RPMI8226 (cell line): Measurements from ENCODE around the gene EFHC1.
"Not testable (repeated sequence)": the region's sequence is repeated elsewhere in the genome, so short reads cannot be mapped to it uniquely, and the experiment has no call there.

Source experiments
- DNase-seq: peaks from one replicate; pipeline ENCODE4 v3.0.0-alpha.2; 2015

EFHC1 gene

GRCh38 chr6:52454556-52454955 lies 34.4 kb downstream of the EFHC1 start:
- no peak for DNase-seq

GRCh38 chr6:52457096-52457495 lies 37.0 kb downstream of the EFHC1 start:
- no peak for DNase-seq

DNA sequence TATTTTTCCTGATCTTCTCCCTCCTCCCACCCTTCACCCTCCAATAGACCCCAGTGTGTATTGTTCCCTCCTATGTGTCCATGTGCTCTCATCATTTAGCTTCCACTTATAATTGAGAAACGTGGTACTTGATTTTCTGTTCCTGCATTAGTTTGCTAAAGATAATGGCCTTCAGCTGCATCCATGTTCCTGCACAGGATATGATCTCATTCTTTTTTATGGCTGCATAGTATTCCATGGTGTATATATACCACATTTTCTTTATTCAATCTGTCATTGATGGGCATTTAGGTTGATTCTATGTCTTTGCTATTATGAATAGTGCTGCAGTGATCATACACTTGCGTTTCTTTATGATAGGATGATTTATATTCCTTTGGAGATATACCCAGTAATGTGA lies 41.1 kb downstream of the EFHC1 start:
- DNase-seq = not testable (repeated sequence)

DNA sequence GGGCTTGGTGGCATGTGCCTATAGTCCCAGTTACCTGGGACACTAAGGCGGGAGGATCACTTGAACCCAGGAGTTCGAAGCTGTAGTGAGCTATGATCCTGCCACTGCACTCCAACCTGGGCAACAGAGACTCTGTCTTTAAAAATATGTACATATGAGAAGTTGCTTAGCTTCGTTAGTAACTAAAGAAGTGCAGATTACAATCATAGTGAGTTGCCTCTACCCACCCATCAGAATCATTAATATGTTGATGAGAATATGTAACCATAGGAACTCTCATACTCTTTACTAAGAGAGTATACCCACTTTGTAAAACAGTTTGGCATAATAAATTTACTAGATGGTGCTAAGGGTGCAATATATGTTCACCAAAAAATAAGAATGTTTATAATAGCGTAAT lies 54.0 kb downstream of the EFHC1 start:
- DNase-seq = no peak

- no peak for DNase-seq
These were observed 55.2 kb downstream of the EFHC1 start for GRCh38 chr6:52475307-52475706.

DNA sequence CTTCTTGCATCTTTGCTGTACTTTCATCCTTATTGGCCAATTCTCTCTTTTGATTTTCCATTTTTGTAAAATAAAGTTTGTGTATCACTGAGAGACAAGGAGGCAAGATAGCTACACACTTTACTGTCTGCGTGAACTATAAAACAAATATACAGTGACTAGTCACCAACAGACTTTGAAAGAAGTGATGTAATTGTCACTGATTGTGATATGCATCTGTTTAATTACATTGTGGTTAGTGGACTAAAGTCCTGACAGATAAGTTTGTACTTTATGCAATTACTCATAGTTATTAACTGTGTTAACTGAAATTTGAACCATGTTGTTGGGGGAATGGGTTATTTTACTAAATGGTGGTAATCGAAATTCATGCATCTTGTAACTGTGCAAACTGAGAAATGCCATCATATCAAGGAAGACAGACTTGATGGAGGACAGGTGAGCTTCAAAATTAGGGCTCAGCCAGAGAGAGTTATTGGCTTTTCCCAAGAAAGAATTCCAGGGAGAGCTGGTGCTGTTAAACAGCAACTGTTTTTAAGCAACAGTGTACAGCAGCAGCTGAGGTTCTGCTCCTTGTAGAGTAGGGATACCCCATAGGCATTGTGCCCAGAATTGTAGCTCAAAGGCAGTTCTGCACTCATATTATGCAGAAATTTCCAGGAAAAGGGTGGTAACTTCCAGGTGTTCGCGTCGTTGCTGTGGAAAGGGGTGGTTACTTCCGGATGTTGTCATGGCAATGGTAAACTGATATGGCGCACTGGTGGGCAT lies 62.9 kb downstream of the EFHC1 start:
- no peak for DNase-seq

DNA sequence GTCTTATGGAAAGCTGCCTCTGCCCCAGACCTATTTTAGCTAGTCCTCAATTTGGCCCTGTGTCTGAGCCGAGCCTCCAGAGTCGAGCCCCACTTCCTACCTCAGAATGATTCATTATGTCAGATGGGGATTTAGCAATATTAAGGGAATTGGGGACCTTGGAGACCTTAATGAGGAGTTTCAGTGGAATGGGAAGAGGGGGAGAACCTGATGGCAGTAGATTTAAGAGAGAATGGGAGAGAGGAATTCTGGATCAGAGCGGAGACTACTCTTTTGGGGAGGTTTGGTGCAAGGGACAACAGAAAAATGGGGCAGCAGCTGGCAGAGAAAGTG lies 63.5 kb downstream of the EFHC1 start:
- no peak for DNase-seq

DNA sequence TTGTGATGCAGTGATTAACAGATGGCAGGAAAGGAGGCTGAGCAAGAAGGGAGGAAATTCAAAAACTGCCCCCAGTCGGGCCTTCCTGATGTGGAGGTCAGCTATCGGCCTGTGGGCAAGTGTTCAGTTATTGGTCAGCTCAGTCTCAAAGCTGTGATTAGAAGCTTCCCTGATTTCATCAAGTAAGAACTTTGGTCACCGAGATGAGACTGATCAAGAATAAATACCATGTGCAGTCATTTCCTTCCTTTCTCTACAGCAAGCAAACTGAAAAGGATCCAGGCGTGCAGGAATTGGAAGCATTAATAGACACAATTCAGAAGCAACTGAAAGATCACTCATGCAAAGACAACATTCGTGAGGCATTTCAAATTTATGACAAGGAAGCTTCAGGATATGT lies 69.7 kb downstream of the EFHC1 start:
- DNase-seq = no peak

DNA sequence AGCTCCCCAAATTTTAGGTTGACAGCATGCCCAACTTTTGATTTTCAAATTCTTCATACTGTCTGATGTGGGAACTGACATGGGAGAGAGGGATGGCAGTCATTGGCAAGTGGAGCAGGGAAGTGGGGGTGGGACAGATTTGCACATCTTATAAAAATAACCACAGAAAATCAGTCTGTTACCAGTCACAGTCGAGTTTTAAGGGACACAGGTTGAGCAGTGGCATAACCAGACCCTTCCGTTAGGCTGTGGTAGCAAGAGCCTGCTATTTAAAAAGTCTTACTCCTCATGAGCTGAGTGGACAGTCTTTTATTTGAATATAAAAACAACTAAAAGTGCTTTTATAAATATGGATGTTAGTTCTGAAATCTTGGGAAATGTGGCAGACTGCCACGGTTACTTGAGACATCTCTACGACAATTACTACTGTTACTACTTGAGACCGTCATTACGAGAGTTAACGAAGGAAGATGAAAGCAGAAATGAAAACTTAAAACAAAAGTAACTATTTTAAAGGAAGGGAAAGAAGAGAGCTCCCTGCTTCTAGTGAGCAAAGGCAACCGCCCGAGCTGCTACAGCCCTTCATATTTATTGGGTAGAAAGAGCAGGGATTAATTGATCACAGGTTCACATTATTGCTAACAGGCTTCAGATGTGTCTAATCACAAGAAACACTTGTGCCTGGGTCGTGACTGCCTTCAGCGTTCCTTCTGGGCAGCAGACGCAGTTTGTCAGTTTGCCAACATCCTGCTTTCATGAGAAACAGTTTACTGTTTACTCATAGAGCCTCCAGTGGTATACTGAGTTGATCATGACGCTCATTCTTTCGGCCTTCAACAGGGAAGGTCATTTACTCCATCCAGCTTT lies 71.3 kb downstream of the EFHC1 start:
- no peak for DNase-seq

DNA sequence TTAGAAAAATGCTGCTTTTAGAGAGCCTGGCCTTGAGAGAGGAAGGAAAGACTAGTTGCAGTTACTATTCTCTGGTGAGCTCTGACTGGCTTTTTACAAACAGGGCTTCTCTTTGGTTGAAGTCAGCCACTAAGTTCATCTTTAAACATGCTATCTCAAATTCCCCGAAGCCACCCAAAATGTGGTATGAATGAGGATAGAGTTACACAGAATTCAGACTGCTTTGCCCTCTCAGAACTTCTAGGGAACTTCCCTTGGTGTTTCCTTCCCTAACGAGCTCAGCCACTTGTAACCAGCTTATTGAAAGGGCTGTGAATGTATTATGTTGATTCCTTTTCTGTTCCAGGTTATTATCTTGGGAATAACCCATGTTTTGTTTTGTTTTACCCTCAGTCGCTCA lies 73.5 kb downstream of the EFHC1 start:
- DNase-seq = no peak

GRCh38 chr6:52494298-52495072 lies 74.3 kb downstream of the EFHC1 start:
- no peak for DNase-seq

- DNase-seq = no peak
These were observed 75.8 kb downstream of the EFHC1 start for GRCh38 chr6:52495922-52496321.

DNA sequence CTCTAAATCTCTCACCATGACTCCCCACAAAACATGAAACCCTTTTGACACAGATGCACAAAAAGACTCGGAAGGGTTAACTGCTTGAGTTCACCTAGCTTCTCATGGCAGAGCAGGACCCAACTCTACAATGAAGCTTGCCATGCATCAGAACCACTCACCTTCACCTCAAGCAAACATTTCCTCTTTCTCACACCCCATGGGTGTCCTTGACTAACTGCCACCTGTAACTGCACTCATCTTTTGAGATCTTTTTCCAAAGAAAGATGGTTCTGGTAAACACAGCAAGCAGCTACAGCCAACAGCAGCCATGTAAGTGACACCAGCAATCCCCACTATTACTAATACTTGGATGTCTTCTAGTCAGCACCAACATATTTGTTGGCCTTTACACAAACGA lies 76.5 kb downstream of the EFHC1 start:
- DNase-seq = no peak

DNA sequence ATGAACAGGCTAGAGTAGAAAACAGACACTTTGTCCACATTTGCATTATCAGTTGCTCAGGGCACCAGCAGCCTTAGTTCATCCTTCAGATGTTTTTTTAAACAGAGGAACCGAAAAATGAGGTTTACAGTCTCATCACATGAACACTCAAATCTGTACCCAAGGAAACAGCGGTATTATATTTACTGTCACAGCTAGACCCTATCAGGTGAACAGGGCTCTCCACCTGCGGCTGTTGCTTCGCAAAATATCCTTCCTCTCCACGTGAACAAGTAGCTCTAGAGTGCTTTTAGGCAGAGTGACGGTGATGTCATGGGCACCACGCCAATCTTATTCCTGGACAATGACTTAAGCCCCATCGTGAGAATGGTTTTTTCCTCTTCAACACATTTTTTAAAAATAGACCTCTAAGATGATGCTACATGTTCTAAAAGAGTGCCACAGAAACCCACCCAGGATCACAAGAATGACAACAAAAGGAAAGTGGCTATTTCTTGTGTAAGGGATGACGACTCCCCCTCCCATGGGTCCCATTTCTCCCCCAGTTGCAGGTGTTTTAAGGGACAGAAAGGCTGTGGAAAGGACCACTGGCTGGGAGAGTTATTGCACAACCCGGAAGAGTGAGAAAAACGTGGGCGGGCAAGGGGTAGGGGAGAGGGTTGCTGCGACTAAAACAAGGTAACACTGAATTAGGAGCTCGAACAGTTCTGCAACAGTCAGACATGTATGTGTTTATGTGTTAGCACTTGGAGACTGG lies 77.7 kb downstream of the EFHC1 start:
- DNase-seq = peak; percentile 92

- peak; percentile 65 for DNase-seq
These were observed 78.4 kb downstream of the EFHC1 start for GRCh38 chr6:52498538-52499017.

GRCh38 chr6:52499026-52499425 lies 78.9 kb downstream of the EFHC1 start:
- no peak for DNase-seq

DNA sequence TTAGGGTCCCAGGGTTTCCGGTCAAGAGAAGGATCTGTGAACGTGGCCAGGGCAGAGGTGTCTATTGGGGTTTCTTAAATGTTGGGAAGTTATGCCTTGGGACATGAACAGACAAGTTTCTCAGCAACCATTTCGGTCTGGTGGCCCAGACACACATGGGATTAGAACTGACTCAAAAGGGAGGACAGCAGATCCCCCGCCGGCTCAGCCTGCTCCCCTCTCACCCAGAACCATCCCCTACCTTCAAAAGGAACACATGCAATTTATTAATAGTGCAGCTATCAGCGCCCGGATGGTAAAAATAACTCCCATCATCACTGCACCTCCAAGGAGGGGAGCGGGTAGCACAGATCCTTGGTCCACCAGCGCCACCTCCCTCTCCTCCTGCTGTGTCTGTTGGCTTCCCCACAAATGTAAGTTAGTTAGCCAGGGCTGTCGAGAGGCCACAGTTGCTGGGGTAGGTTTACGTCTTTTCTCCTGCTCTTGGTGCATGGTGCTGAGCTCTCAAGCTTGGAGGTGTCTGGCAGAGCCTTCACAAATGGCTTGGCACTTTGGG lies 79.6 kb downstream of the EFHC1 start:
- no peak for DNase-seq

DNA sequence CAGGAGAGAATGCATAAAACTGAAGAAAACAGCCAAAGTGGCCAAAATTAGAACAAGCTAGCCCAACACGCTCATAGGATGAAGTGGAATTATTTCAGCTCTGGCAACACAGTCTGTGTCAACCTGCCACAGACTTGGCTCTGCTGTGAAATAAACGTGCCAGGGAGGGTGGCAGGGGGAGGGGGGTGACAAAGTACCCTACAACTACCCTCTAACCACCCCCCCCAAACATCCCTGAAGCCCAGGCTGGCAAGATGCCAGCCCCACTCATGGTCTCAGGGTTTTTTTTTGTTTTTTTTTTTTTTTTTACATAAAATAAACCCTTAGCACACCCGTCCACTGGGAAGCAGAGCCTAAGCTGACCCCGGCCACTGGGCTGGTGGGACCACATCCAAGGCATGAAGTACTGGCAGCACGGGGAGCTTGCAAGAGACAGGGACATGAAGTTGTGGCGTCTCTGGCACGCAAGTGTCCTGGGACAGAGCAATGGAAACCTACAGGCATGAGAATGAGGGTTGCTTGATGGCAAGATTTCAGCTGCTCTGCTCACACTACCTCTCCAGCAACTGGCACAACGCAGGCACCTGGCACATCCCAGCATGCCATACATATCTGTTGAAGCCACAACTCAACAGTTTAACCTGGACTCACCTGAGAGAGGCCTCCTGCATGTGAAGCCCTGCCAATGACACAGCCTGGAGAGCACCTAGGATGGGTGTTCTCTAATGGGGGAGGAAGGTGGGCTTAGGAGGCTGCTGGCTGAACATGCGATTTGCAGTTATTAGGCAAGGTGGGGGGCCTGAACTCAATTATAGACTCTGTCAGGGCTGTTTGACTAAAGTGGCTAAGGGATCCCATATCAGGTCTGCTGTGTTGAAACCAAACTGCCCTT lies 80.3 kb downstream of the EFHC1 start:
- DNase-seq = no peak

- no peak for DNase-seq
These were observed 82.3 kb downstream of the EFHC1 start for GRCh38 chr6:52502306-52503029.

DNA sequence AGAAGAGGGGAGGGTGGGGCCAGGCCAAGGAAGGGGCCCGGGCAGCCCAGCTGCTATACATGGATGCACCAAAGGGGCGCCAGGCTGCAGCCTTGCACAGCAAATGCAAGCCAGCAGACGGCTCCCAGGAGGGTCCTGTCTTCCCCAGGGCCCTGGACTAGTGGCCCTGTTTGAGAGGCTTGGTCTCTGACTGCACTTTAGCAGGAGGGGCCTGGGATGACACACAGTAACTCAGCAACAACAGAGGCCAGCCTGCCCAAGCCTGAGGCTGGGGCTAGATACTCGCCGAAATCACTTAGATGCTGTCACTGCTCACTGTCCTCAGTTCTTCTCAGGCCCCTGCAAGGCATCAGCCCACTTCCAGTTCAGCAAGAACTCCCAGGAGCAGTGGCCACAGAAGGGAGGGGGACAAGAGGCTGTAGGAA lies 83.2 kb downstream of the EFHC1 start:
- peak; percentile 21 for DNase-seq
